ENCODE data around the gene NR4A3. TPM values are rescaled to one million over a fixed set of nuclear protein-coding genes. Genes with fewer than 3 reads are reported as not detected.
A peak's percentile ranks its signal among the peaks of the same experiment; 100 is the strongest.
"Not testable (repeated sequence)": the region's sequence is repeated elsewhere in the genome, so short reads cannot be mapped to it uniquely, and the experiment has no call there.

NR4A3 gene
- 2.4 and 3.2 TPM in 2 replicates for total RNA-seq
- long read RNA-seq, result 0 reads

GRCh38 chr9:99821396-99822108 lies at the start of gene NR4A3:
NR4A3 (plus strand) TSS chr9:99821885; CDS start chr9:99828043, 6,158 bp downstream.
- H3K27me3 Mint-ChIP-seq (ENCODE audit: unreplicated experiment), result peaks cover 13% of the 10 kb centered on the region
- peak within 1 kb of the TSS; percentile 95 for H3K4me3 Mint-ChIP-seq (ENCODE audit: unreplicated experiment)
- H3K4me1 Mint-ChIP-seq (ENCODE audit: unreplicated experiment), result peaks cover 48% of the 10 kb centered on the region
- peak within 1 kb of the TSS; percentile 95 for H3K27ac Mint-ChIP-seq (ENCODE audit: unreplicated experiment)
- TF ChIP-seq CTCF (IDR thresholded peaks at IDR 0.05), result no peak
- H3K9me3 Mint-ChIP-seq (ENCODE audit: unreplicated experiment), result no peaks in the 10 kb centered on the region
- DNase-seq (ENCODE audit: extremely low spot score, unreplicated experiment), result peak; percentile 94
- no peaks in the 10 kb centered on the region for H3K36me3 Mint-ChIP-seq (ENCODE audit: unreplicated experiment)

GRCh38 chr9:99773468-99774138 lies 48.1 kb upstream of the NR4A3 start:
- H3K27ac Mint-ChIP-seq (ENCODE audit: unreplicated experiment), result no peak overlapping the region
- no peaks in the 10 kb centered on the region for H3K36me3 Mint-ChIP-seq (ENCODE audit: unreplicated experiment)
- H3K9me3 Mint-ChIP-seq (ENCODE audit: unreplicated experiment), result no peaks in the 10 kb centered on the region
- no peak overlapping the region for H3K4me3 Mint-ChIP-seq (ENCODE audit: unreplicated experiment)
- H3K4me1 Mint-ChIP-seq (ENCODE audit: unreplicated experiment), result peaks cover 8% of the 10 kb centered on the region
- no peak for DNase-seq (ENCODE audit: extremely low spot score, unreplicated experiment)
- peaks cover 14% of the 10 kb centered on the region for H3K27me3 Mint-ChIP-seq (ENCODE audit: unreplicated experiment)
- no peak for TF ChIP-seq CTCF (IDR thresholded peaks at IDR 0.05)

GRCh38 chr9:99778308-99778707 lies 43.4 kb upstream of the NR4A3 start:
- Mint-ChIP-seq H3K4me1 (ENCODE audit: unreplicated experiment) (peaks cover 9% of the 10 kb centered on the region), H3K36me3 (ENCODE audit: unreplicated experiment) (no peaks in the 10 kb centered on the region)
- no peak for TF ChIP-seq CTCF (IDR thresholded peaks at IDR 0.05)

GRCh38 chr9:99778836-99779235 lies 42.8 kb upstream of the NR4A3 start:
- H3K27ac Mint-ChIP-seq (ENCODE audit: unreplicated experiment), result no peak overlapping the region
- TF ChIP-seq CTCF (IDR thresholded peaks at IDR 0.05), result no peak
- no peak for DNase-seq (ENCODE audit: extremely low spot score, unreplicated experiment)
- H3K36me3 Mint-ChIP-seq (ENCODE audit: unreplicated experiment), result no peaks in the 10 kb centered on the region
- no peaks in the 10 kb centered on the region for H3K9me3 Mint-ChIP-seq (ENCODE audit: unreplicated experiment)
- peaks cover 9% of the 10 kb centered on the region for H3K4me1 Mint-ChIP-seq (ENCODE audit: unreplicated experiment)
- no peak overlapping the region for H3K4me3 Mint-ChIP-seq (ENCODE audit: unreplicated experiment)
- no peaks in the 10 kb centered on the region for H3K27me3 Mint-ChIP-seq (ENCODE audit: unreplicated experiment)

More at GRCh38 chr9:99778308-99778707, 43.4 kb upstream of the NR4A3 start:
- Mint-ChIP-seq H3K27ac (ENCODE audit: unreplicated experiment) (no peak overlapping the region), H3K4me3 (ENCODE audit: unreplicated experiment) (no peak overlapping the region), H3K9me3 (ENCODE audit: unreplicated experiment) (no peaks in the 10 kb centered on the region), H3K27me3 (ENCODE audit: unreplicated experiment) (no peaks in the 10 kb centered on the region)
- DNase-seq (ENCODE audit: extremely low spot score, unreplicated experiment), result no peak

GRCh38 chr9:99779277-99779676 lies 42.4 kb upstream of the NR4A3 start:
- Mint-ChIP-seq H3K9me3 (ENCODE audit: unreplicated experiment) (no peaks in the 10 kb centered on the region), H3K4me3 (ENCODE audit: unreplicated experiment) (no peak overlapping the region), H3K27me3 (ENCODE audit: unreplicated experiment) (no peaks in the 10 kb centered on the region), H3K27ac (ENCODE audit: unreplicated experiment) (no peak overlapping the region), H3K36me3 (ENCODE audit: unreplicated experiment) (no peaks in the 10 kb centered on the region), H3K4me1 (ENCODE audit: unreplicated experiment) (peaks cover 9% of the 10 kb centered on the region)
- no peak for TF ChIP-seq CTCF (IDR thresholded peaks at IDR 0.05)
- DNase-seq (ENCODE audit: extremely low spot score, unreplicated experiment), result no peak

GRCh38 chr9:99782349-99782748 lies 39.3 kb upstream of the NR4A3 start:
- H3K4me3 Mint-ChIP-seq (ENCODE audit: unreplicated experiment); H3K36me3 Mint-ChIP-seq (ENCODE audit: unreplicated experiment); H3K4me1 Mint-ChIP-seq (ENCODE audit: unreplicated experiment); H3K27ac Mint-ChIP-seq (ENCODE audit: unreplicated experiment); H3K9me3 Mint-ChIP-seq (ENCODE audit: unreplicated experiment); DNase-seq (ENCODE audit: extremely low spot score, unreplicated experiment): not testable (repeated sequence)
- peaks cover 18% of the 10 kb centered on the region for H3K27me3 Mint-ChIP-seq (ENCODE audit: unreplicated experiment)

Measured in osteocyte (in vitro differentiated cells).